B cell (primary cell): Measurements from ENCODE around the gene IFI44L. TPM values are rescaled to one million over a fixed set of nuclear protein-coding genes. Genes with fewer than 3 reads are reported as not detected.

Experiments used
- ATAC-seq: fragments of 200-7000 bp; cut with Tn5 transposase; one replicate; pipeline ENCODE4 v1.10.0; 2021; ENCODE audit warnings: low read depth, mild to moderate bottlenecking, moderate number of reproducible peaks, moderate library complexity
- CTCF ChIA-PET: fragments of 350-600 bp; sonication (Branson Sonifier 250); formaldehyde crosslinking; loops from one replicate; lab custom pipeline; 2021; ENCODE audit warnings: antibody characterized with exemption, inconsistent platforms; lab: Charles Lee
- POLR2A ChIA-PET: fragments of 350-600 bp; sonication (Branson Sonifier 250); formaldehyde crosslinking; loops from one replicate; lab custom pipeline; 2021; ENCODE audit warnings: antibody characterized with exemption; lab: Charles Lee
- DNase-seq: peaks from one replicate; pipeline ENCODE4 v3.0.0; 2013
- H2AFZ ChIP-seq: 2 replicates; pipeline ENCODE4 v1.6.1; 2012; ENCODE audit warnings: mild to moderate bottlenecking, low read depth, low read length; ENCODE audit not compliant: insufficient read depth, poor library complexity, severe bottlenecking
- H3K27ac ChIP-seq, 2 donors: 1 replicate in 1 of 2; 2 replicates in 1 of 2; pipeline ENCODE4 v1.5.1; 2012 to 2013; ENCODE audit warnings: low read length in 2 of 2, mild to moderate bottlenecking in 2 of 2, moderate library complexity in 1 of 2
- H3K27me3 ChIP-seq, 4 experiments: fragments of 200-600 bp in 1 of 4; sonication (generic) in 1 of 4; replicated peaks in 1 of 4; 1 replicate in 2 of 4; 2 replicates in 2 of 4; pipeline versions ENCODE4 v1.6.1 to v1.7.0; 2013 to 2016; ENCODE audit warnings: low read length in 3 of 4, mild to moderate bottlenecking in 2 of 4, mixed read lengths in 1 of 4, moderate library complexity in 1 of 4; ENCODE audit not compliant: insufficient read depth in 4 of 4, control insufficient read depth in 3 of 4; ENCODE audit errors: control extremely low read depth in 1 of 4
- H3K36me3 ChIP-seq, 2 experiments: replicated peaks in 1 of 2; 1 replicate in 1 of 2; 2 replicates in 1 of 2; pipeline versions ENCODE4 v1.6.1 to v1.7.1; 2013; ENCODE audit warnings: low read length in 1 of 2; ENCODE audit not compliant: insufficient read depth in 2 of 2, control insufficient read depth in 1 of 2; ENCODE audit errors: control extremely low read depth in 1 of 2, extremely low read depth in 1 of 2
- H3K4me1 ChIP-seq, 2 donors: fragments of 200-600 bp in 1 of 2; sonication (generic) in 1 of 2; 1 replicate in 1 of 2; 2 replicates in 1 of 2; pipeline versions ENCODE4 v1.5.1 to v1.6.1; 2013 to 2017; ENCODE audit warnings: low read length in 2 of 2; ENCODE audit not compliant: control insufficient read depth in 2 of 2, insufficient read depth in 2 of 2
- H3K4me2 ChIP-seq: replicated peaks from 2 replicates; pipeline ENCODE3; 2012; ENCODE audit warnings: mild to moderate bottlenecking, low read depth, low read length; ENCODE audit not compliant: poor library complexity, severe bottlenecking
- H3K4me3 ChIP-seq, 5 experiments: fragments of 200-600 bp in 1 of 5; sonication (generic) in 1 of 5; 1 replicate in 3 of 5; 2 replicates in 2 of 5; pipeline versions ENCODE4 v1.5.1 to v1.7.0; 2011 to 2016; ENCODE audit warnings: low read length in 4 of 5, mild to moderate bottlenecking in 4 of 5, low read depth in 2 of 5, control low read depth in 1 of 5, moderate library complexity in 1 of 5; ENCODE audit not compliant: insufficient read depth in 1 of 5; ENCODE audit errors: control extremely low read depth in 1 of 5, extremely low read depth in 1 of 5
- H3K79me2 ChIP-seq: fragments of 200-600 bp; sonication (generic); one replicate; pipeline ENCODE4 v1.6.0; 2016; ENCODE audit warnings: low read length; ENCODE audit not compliant: control insufficient read depth, insufficient read depth
- H3K9ac ChIP-seq: fragments of 200-600 bp; sonication (generic); 2 replicates; pipeline ENCODE4 v1.6.1; 2017; ENCODE audit warnings: mild to moderate bottlenecking, low read length, moderate library complexity
- H3K9me3 ChIP-seq, 3 donors: one replicate each; pipeline versions ENCODE4 v1.6.1 to v1.7.1; 2013; ENCODE audit warnings: low read length in 2 of 3; ENCODE audit not compliant: control insufficient read depth in 2 of 3, insufficient read depth in 1 of 3; ENCODE audit errors: control extremely low read depth in 1 of 3
- H4K20me1 ChIP-seq: 2 replicates; pipeline ENCODE4 v1.6.0; 2012; ENCODE audit warnings: mild to moderate bottlenecking, low read length; ENCODE audit not compliant: insufficient read depth, control insufficient read depth, poor library complexity, severe bottlenecking
- H3K27ac Mint-ChIP-seq: one replicate; pipeline ENCODE4 v1.8.0; 2021; ENCODE audit warnings: mixed read lengths
- H3K27me3 Mint-ChIP-seq: one replicate; pipeline ENCODE4 v1.8.0; 2021; ENCODE audit warnings: mixed read lengths
- H3K4me1 Mint-ChIP-seq: one replicate; pipeline ENCODE4 v1.8.0; 2021; ENCODE audit warnings: mixed read lengths
- H3K4me3 Mint-ChIP-seq: one replicate; pipeline ENCODE4 v1.8.0; 2021; ENCODE audit warnings: mixed read lengths
- H3K9me3 Mint-ChIP-seq: one replicate; pipeline ENCODE4 v1.8.0; 2022; ENCODE audit warnings: mixed read lengths; ENCODE audit not compliant: insufficient read depth
- EZH2 ChIP-seq: IDR thresholded peaks from 2 replicates; pipeline ENCODE4 v1.6.1; 2012; ENCODE audit warnings: borderline replicate concordance, low read depth, mild to moderate bottlenecking, moderate library complexity, low read length; ENCODE audit not compliant: insufficient read depth, poor library complexity, severe bottlenecking
- WGBS: methylation state at CpG from one replicate; pipeline ENCODE4 v1.1.5; 2013; ENCODE audit warnings: missing lambda C conversion rate; ENCODE audit not compliant: insufficient coverage; 5-methylcytosine and 5-hydroxymethylcytosine counted together
- intact Hi-C: fragments of 100-400 bp; cut with micrococcal nuclease; formaldehyde crosslinking; loops from one replicate; pipeline ENCODE4 v1.10.0; 2022
- polyA plus RNA-seq: library from polyadenylated mRNA; depleted of rRNA; stranded (reverse); fragments of >200 nt; gene quantifications from 2 replicates; pipeline ENCODE4 v1.2.3, GENCODE V29; 2012
- total RNA-seq, 2 donors: library from RNA; stranded (reverse); fragments of 120-200 nt in 1 of 2; gene quantifications; 1 replicate in 1 of 2; 2 replicates in 1 of 2; pipeline versions ENCODE4 v1.2.3 to v1.2.4, GENCODE V29; 2013 to 2022
- TF ChIP-seq, protein P1 (sequence below): fragments of 200-600 bp; IDR thresholded peaks from one replicate; pipeline ENCODE4 v1.8.0; 2022; ENCODE audit warnings: antibody characterized with exemption, mild to moderate bottlenecking

IFI44L gene
- total and polyA plus RNA-seq, 2 donors (not counting 1 experiment from before 2014, with no cell fraction given) = 3.7 to 4.8 TPM

DNA sequence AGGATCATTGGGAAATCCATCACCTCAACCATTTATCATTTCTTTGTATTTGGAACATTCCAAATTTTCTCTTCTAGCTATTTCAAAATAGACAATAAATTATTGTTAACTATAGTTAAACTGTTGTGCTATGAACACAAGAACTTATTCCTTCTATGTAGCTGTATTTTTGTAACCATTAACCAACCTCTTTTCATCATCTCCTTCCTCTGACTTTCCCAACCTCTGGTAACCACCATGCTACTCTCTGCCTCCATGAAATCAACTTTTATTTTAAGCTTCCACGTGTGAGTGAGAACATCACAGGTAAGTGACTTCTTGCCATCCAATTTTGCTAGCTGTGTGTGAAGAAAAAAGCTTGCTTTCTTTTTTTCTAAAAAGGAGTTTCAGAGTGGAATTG, 418 bp downstream of the IFI44L start:
- TF ChIP-seq, protein P1, sequence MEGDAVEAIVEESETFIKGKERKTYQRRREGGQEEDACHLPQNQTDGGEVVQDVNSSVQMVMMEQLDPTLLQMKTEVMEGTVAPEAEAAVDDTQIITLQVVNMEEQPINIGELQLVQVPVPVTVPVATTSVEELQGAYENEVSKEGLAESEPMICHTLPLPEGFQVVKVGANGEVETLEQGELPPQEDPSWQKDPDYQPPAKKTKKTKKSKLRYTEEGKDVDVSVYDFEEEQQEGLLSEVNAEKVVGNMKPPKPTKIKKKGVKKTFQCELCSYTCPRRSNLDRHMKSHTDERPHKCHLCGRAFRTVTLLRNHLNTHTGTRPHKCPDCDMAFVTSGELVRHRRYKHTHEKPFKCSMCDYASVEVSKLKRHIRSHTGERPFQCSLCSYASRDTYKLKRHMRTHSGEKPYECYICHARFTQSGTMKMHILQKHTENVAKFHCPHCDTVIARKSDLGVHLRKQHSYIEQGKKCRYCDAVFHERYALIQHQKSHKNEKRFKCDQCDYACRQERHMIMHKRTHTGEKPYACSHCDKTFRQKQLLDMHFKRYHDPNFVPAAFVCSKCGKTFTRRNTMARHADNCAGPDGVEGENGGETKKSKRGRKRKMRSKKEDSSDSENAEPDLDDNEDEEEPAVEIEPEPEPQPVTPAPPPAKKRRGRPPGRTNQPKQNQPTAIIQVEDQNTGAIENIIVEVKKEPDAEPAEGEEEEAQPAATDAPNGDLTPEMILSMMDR = no peak
- TF ChIP-seq EZH2 = no peak
- CTCF ChIA-PET = interaction anchor here (0.8 to 1.6 kb wide), 7 partner anchors 29 to 489 kb away, joined by 3 to 14 read pairs (median 6); partner anchors contain the start of gene IFI44
- H2AFZ ChIP-seq = peak overlapping the region; percentile 81

DNA sequence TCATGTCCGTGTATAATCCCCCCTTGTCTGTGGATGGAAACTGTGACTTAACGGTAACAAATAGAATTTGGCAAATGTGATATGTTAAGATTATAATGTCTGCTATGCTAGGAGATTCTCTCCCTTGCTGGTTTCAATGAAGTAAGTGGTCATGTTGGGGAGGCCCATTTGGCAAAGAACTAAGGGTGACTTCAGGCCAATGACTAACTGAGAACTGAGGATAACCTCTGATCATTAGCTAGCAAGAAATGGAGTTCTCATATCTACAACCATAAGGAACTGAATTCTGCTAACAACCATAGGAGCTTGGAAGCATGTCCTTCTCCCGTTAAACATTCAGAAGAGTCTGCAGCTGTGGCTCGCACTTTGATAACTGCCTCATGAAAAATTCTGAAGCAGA, 2.3 kb downstream of the IFI44L start:
- Histone ChIP-seq H3K27ac (no peak overlapping the region), H2AFZ (peak overlapping the region; percentile 63), H3K36me3 (no peaks in the 10 kb centered on the region), H3K79me2 (peaks cover 45% of the 10 kb centered on the region), H3K9me3 (peaks cover 0 to 3% (median 0%) of the 10 kb centered on the region in 3 donors), H3K4me2 (peak overlapping the region; percentile 51), H3K4me3 (peak overlapping the region in 1 of 5 experiments; percentile 6), H4K20me1 (no peaks in the 10 kb centered on the region), H3K27me3 (no peaks in the 10 kb centered on the region), H3K9ac (peak overlapping the region; percentile 33), H3K4me1 (peaks cover 20 to 31% of the 10 kb centered on the region in 2 donors)
- ChIA-PET POLR2A (no interaction called here), CTCF (interaction anchor here (1.5 kb wide), 1 partner anchor 54 kb away, joined by 6 read pairs; no protein-coding TSS in a partner anchor)
- H3K27ac Mint-ChIP-seq = no peak overlapping the region
- TF ChIP-seq, protein P1 = no peak
- no peak for TF ChIP-seq EZH2
- intact Hi-C loops = no loop called here
- peaks cover 52% of the 10 kb centered on the region for H3K4me1 Mint-ChIP-seq
- no peaks in the 10 kb centered on the region for H3K27me3 Mint-ChIP-seq
- DNase-seq (no peak), ATAC-seq (no peak)
- H3K4me3 Mint-ChIP-seq = peak overlapping the region; percentile 20
- WGBS = 100% methylated on average over 1 of the region's 4 CpGs
- no peaks in the 10 kb centered on the region for H3K9me3 Mint-ChIP-seq

More for the DNA sequence above, 418 bp downstream of the IFI44L start:
- DNase-seq (no peak), ATAC-seq (no peak)
- H3K4me1 Mint-ChIP-seq = peaks cover 53% of the 10 kb centered on the region
- Histone ChIP-seq H3K79me2 (peaks cover 29% of the 10 kb centered on the region), H3K9me3 (no peaks in the 10 kb centered on the region), H3K4me1 (peaks cover 20 to 32% of the 10 kb centered on the region in 2 donors), H3K9ac (peak overlapping the region; percentile 66), H3K4me2 (peak overlapping the region; percentile 69), H3K36me3 (no peaks in the 10 kb centered on the region), H3K27ac (peak overlapping the region; percentile 28 to 75), H4K20me1 (no peaks in the 10 kb centered on the region), H3K27me3 (no peaks in the 10 kb centered on the region), H3K4me3 (peak overlapping the region in 4 of 5 experiments; percentile 30 to 59 (median 50))
- POLR2A ChIA-PET = no interaction called here
- peak overlapping the region; percentile 57 for H3K27ac Mint-ChIP-seq
- H3K27me3 Mint-ChIP-seq = no peaks in the 10 kb centered on the region
- no CpG with 5 or more reads among the region's 1 CpG for WGBS
- peak overlapping the region; percentile 70 for H3K4me3 Mint-ChIP-seq
- intact Hi-C loops = no loop called here
- H3K9me3 Mint-ChIP-seq = no peaks in the 10 kb centered on the region
